ENCODE measurements around the gene SULT1C4.

Gene SULT1C4

GRCh38 chr2:108363908-108364225, 13.9 kb upstream of the SULT1C4 start:
- TF ChIP-seq CTCF (IDR thresholded peaks at IDR 0.05; ENCODE audit: low read depth, low read length): no peak
- no peak for DNase-seq (ENCODE audit: extremely low read depth, low read depth)

- TF ChIP-seq CTCF (IDR thresholded peaks at IDR 0.05; ENCODE audit: low read depth, low read length): no peak
- no peak for DNase-seq (ENCODE audit: extremely low read depth, low read depth)
These were observed 13.0 kb upstream of the SULT1C4 start for GRCh38 chr2:108364676-108365297.

- TF ChIP-seq CTCF (IDR thresholded peaks at IDR 0.05; ENCODE audit: low read depth, low read length): no peak
- DNase-seq (ENCODE audit: extremely low read depth, low read depth): no peak
These were observed 12.1 kb upstream of the SULT1C4 start for GRCh38 chr2:108365656-108366055.

GRCh38 chr2:108367014-108367413, 10.7 kb upstream of the SULT1C4 start:
- no peak for TF ChIP-seq CTCF (IDR thresholded peaks at IDR 0.05; ENCODE audit: low read depth, low read length)
- DNase-seq (ENCODE audit: extremely low read depth, low read depth): no peak

GRCh38 chr2:108367561-108368175, 10.1 kb upstream of the SULT1C4 start:
- no peak for DNase-seq (ENCODE audit: extremely low read depth, low read depth)
- no peak for TF ChIP-seq CTCF (IDR thresholded peaks at IDR 0.05; ENCODE audit: low read depth, low read length)

- no peak for TF ChIP-seq CTCF (IDR thresholded peaks at IDR 0.05; ENCODE audit: low read depth, low read length)
- DNase-seq (ENCODE audit: extremely low read depth, low read depth): no peak
These were observed 8.6 kb upstream of the SULT1C4 start for GRCh38 chr2:108369153-108369552.

- DNase-seq (ENCODE audit: extremely low read depth, low read depth): no peak
- no peak for TF ChIP-seq CTCF (IDR thresholded peaks at IDR 0.05; ENCODE audit: low read depth, low read length)
These were observed 7.7 kb upstream of the SULT1C4 start for GRCh38 chr2:108370080-108370479.

All from AG09319 (cell line).